ENCODE data around the gene DAD1.
"Not testable (repeated sequence)": the region's sequence is repeated elsewhere in the genome, so short reads cannot be mapped to it uniquely, and the experiment has no call there.

- TF ChIP-seq CTCF, POLR2A (IDR thresholded peaks at IDR 0.05): not testable (repeated sequence)
Observed at GRCh38 chr14:22553861-22554497, 35.0 kb downstream of the DAD1 start.
